NCI-H446 (cell line): ENCODE measurements around the gene PRDX3.

ENCODE experiments used
- DNase-seq, 2 experiments: peaks; one replicate each; lab custom pipeline; 2025; lab: John Stamatoyannopoulos, UW

PRDX3 gene

DNA sequence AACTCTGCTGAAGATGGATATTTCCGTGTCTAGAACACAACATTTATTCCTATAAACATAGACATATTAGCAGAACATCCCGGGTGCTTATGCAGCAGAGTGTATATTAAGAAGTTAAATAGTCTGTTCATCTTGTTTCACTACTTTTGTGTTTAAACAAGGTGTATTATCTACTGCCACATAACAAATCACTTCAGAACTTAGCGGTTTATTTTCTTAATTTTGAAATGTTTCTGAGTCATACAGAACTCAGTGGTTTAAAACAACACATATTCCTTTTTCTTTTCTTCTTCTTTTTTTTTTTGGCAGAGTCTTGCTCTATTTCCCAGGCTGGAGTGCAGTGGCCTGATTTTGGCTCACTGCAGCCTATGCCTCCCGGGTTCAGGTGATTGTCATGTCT lies 48.9 kb downstream of the PRDX3 start:
- no peak for DNase-seq

DNA sequence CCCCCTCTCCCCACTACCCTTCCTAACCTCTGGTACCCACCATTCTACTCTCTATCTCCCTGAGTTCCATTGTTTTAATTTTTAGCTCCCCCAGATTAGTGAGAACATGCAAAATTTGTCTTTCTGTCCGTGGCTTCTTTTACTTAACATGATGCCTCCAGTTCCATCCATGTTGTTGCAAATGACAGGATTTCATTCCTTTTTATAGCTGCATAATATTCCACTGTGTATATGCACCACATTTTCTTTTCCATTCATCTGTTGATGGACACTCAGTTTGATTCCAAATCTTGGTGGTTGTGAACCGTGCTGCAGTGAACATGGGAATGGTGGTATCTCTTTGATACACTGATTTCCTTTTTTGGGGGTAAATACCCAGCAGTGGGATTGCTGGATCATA lies 52.7 kb downstream of the PRDX3 start:
- DNase-seq = no peak

DNA sequence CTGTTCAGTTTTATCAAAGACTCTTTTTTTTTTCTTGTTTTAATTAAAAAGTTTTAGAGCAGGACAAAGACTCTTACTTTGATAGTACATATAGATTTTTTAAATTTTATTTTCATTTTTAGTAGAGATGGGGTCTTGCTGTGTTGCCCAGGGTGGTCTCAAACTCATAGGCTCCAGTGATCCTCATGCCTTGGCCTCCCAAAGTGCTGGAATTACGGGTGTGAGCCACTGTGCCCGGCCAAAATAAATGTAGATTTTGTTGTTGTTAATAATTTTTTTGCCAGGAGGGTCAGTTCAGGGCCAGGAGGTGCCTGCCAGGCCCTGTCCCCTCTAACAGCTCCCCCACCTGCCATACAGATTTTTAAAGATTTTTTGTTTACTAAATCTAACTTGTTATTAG lies 57.7 kb downstream of the PRDX3 start:
- no peak for DNase-seq

DNA sequence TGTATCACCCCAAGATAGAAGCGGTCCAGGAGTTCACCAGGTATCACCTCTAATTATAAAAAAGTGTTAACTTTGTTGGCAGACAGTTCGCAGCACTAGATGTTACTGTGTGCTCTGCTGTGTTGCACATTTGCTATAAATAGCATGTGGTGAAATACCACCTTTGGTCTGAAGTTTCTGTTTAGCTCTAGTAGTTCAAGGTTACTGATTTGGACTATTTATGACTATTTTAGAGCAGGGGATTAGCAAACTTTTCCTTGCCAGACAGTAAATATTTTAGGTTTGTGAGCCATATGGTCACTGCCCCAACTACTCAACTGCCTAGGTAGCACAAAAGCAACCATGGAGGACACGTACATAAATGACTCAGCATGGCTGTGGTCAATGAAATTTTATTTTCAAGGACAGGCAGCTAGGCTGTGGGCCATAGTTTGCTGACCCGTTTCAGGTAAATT lies 58.2 kb downstream of the PRDX3 start:
- no peak for DNase-seq

DNA sequence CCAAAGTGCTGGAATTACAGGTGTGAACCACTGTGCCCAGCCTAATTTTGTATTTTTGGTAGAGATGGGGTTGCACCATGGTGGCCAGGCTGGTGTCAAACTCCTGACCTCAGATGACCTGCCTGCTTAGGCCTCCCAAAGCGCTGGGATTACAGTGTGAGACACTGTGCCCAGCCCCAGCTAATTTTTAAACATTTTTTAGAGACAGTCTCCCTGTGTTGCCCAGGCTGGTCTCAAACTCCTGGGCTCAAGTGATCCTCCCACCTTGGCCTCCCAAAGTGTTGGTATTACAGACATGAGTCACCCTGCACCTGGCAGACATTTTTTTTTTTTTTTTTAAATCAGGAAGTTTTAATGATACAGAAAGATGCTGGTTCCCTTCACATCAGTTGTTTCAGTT lies 59.2 kb downstream of the PRDX3 start:
- DNase-seq = no peak

DNA sequence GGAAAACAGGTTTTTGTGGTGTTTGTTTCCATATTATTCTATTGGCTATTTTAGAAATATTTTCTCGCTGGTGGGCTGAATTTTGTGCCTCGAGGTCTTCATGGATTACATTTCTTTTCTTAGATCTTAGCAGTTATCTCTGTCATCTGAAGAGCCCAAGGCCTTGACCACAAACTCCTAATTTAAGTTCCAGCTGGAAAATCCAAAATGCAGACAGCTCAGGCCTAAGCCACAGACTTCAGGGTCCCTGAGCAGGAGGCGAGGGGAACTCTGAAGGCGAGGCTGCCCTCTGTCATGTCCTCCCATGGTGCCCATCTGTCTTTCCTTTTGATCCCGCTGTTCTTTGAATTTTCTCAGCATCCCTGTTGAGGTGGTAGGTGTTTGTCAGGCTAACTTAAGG lies 60.4 kb downstream of the PRDX3 start:
- no peak for DNase-seq
